K562 (cell line): ENCODE data around the gene CSAD. TPM values are rescaled to one million over a fixed set of nuclear protein-coding genes. Genes with fewer than 3 reads are reported as not detected.

Experiments
- ATAC-seq: fragments of 200-7000 bp; cut with Tn5 transposase; 3 replicates; pipeline ENCODE4 v1.9.1; 2020; ENCODE audit warnings: moderate library complexity
- BruUV-seq: library from RNA; stranded (reverse); fragments of 400-500 nt; replicated peaks from 2 replicates; lab custom pipeline; 2021; lab: Mats Ljungman, UMichigan
- CTCF ChIA-PET: fragments of 300-600 bp; formaldehyde crosslinking; extraction: SDS; loops from one replicate; lab custom pipeline; 2021; ENCODE audit warnings: low intra/inter-chr PET ratio; lab: Yijun Ruan, JAX
- POLR2A ChIA-PET: fragments of 300-600, 350-650 bp; sonication (Branson Sonifier 250); formaldehyde crosslinking; extraction: SDS; loops from one replicate; lab custom pipeline; 2021; ENCODE audit warnings: antibody characterized with exemption, inconsistent platforms; lab: Yijun Ruan, JAX
- DNase-seq, 4 experiments: peaks; one replicate each; pipeline versions ENCODE4 v3.0.0 to v3.0.0-alpha.2; 2011 to 2018; ENCODE audit warnings: low spot score in 3 of 4, mixed read lengths in 3 of 4; ENCODE audit errors: extremely low read depth in 1 of 4
- FAIRE-seq: peaks from 2 replicates; lab custom pipeline; 2011; peaks lifted over from hg19 to GRCh38; lab: Jason Lieb, UNC
- H2AFZ ChIP-seq: 2 replicates; pipeline ENCODE4 v1.6.0; 2011; ENCODE audit warnings: low read depth, low read length, control low read depth, inconsistent platforms
- H3K27ac ChIP-seq: fragments of 200-600 bp; 3 replicates; pipeline ENCODE4 v1.8.0; 2011; ENCODE audit warnings: low read depth, mild to moderate bottlenecking, control low read depth, inconsistent platforms, low read length, moderate library complexity, mixed read lengths; ENCODE audit errors: extremely low read depth
- H3K27me3 ChIP-seq, 2 experiments: fragments of 300-600 bp in 1 of 2; 2 replicates in 1 of 2; 3 replicates in 1 of 2; pipeline versions ENCODE4 v1.6.0 to v1.8.0; 2011; ENCODE audit warnings: inconsistent platforms in 2 of 2, low read length in 2 of 2, mild to moderate bottlenecking in 1 of 2, mixed read lengths in 1 of 2, moderate library complexity in 1 of 2; ENCODE audit not compliant: control insufficient read depth in 2 of 2, insufficient read depth in 2 of 2
- H3K36me3 ChIP-seq: fragments of 300-600 bp; 3 replicates; pipeline ENCODE4 v1.8.0; 2011; ENCODE audit warnings: mild to moderate bottlenecking, low read length, inconsistent platforms; ENCODE audit not compliant: control insufficient read depth, insufficient read depth
- H3K4me1 ChIP-seq, 2 experiments: fragments of 200-600 bp in 1 of 2; replicated peaks in 1 of 2; 2 replicates in 1 of 2; 3 replicates in 1 of 2; pipeline versions ENCODE4 v1.5.1 to v1.8.0; 2011; ENCODE audit warnings: inconsistent platforms in 2 of 2, low read length in 2 of 2, mild to moderate bottlenecking in 1 of 2, mixed read lengths in 1 of 2, moderate library complexity in 1 of 2; ENCODE audit not compliant: control insufficient read depth in 2 of 2, insufficient read depth in 2 of 2
- H3K4me2 ChIP-seq: 2 replicates; pipeline ENCODE4 v1.6.1; 2011; ENCODE audit warnings: low read length, control low read depth, inconsistent platforms, mixed read lengths; ENCODE audit not compliant: insufficient read depth
- H3K4me3 ChIP-seq: fragments of 200-600 bp; sonication (generic), shearing (Covaris generic); 2 replicates; pipeline ENCODE4 v1.5.1; 2016; ENCODE audit warnings: control low read depth, inconsistent platforms
- H3K79me2 ChIP-seq: fragments of 200-600 bp; 3 replicates; pipeline ENCODE4 v1.8.0; 2011; ENCODE audit warnings: low read length, inconsistent platforms; ENCODE audit not compliant: control insufficient read depth, insufficient read depth
- H3K9ac ChIP-seq, 2 experiments: 2 replicates each; pipeline versions ENCODE4 v1.6.0 to v1.6.1; 2011; ENCODE audit warnings: low read depth in 2 of 2, low read length in 2 of 2, control low read depth in 1 of 2, inconsistent platforms in 1 of 2, mild to moderate bottlenecking in 1 of 2, mixed read lengths in 1 of 2; ENCODE audit not compliant: insufficient read depth in 1 of 2
- H3K9me1 ChIP-seq: one replicate; pipeline ENCODE4 v1.6.0; 2011; ENCODE audit warnings: inconsistent platforms, mild to moderate bottlenecking, low read length, moderate library complexity; ENCODE audit not compliant: control insufficient read depth, insufficient read depth
- H3K9me3 ChIP-seq: replicated peaks from 2 replicates; pipeline ENCODE4 v1.5.1; 2011; ENCODE audit warnings: low read depth, low read length, inconsistent platforms; ENCODE audit not compliant: control insufficient read depth, insufficient read depth
- H4K20me1 ChIP-seq: replicated peaks from 2 replicates; pipeline ENCODE4 v1.6.1; 2011; ENCODE audit warnings: low read length, inconsistent platforms, mixed read lengths; ENCODE audit not compliant: control insufficient read depth, insufficient read depth
- CBFA2T3 ChIP-seq: fragments of 450-650 bp; IDR thresholded peaks from 2 replicates; pipeline ENCODE4 v1.6.1; 2017
- DACH1 ChIP-seq: fragments of 450-650 bp; IDR thresholded peaks from 2 replicates; pipeline ENCODE4 v1.6.1; 2018; ENCODE audit not compliant: partially characterized antibody
- EGR1 ChIP-seq: fragments of 450-650 bp; conservative IDR thresholded peaks from 2 replicates; pipeline ENCODE4 v1.6.1; 2017; ENCODE audit warnings: mild to moderate bottlenecking
- GTF2F1 ChIP-seq: IDR thresholded peaks from 2 replicates; pipeline ENCODE4 v1.6.1; 2011; ENCODE audit warnings: low read depth, low read length, improper control_type of control experiment
- HNRNPL ChIP-seq: fragments of 200-400 bp; formaldehyde crosslinking; IDR thresholded peaks from 2 replicates; pipeline ENCODE4 v1.6.1; 2017; ENCODE audit warnings: low read depth, mild to moderate bottlenecking, low read length
- POLR2A ChIP-seq: fragments of 450-650 bp; conservative IDR thresholded peaks from 2 replicates; pipeline ENCODE4 v1.6.1; 2016
- POLR2AphosphoS2 ChIP-seq: IDR thresholded peaks from 2 replicates; pipeline ENCODE4 v1.6.1; 2012; ENCODE audit warnings: low read length, improper control_type of control experiment
- POLR2G ChIP-seq: fragments of 200-400 bp; formaldehyde crosslinking; IDR thresholded peaks from 2 replicates; pipeline ENCODE4 v1.6.1; 2017; ENCODE audit warnings: low read depth, mild to moderate bottlenecking, antibody characterized with exemption, low read length, moderate library complexity
- ZBTB12 ChIP-seq: fragments of 250-450 bp; sonication (Bioruptor Pico); IDR thresholded peaks from 2 replicates; pipeline ENCODE4 v1.4.0; 2020
- ZNF140 ChIP-seq: fragments of 250-450 bp; sonication (Bioruptor Pico); IDR thresholded peaks from 2 replicates; pipeline ENCODE4 v1.8.0; 2021; ENCODE audit warnings: moderate library complexity, mild to moderate bottlenecking, inconsistent platforms
- WGBS: fragments of 100-300 bp; shearing (Covaris generic); methylation state at CpG from one replicate; pipeline ENCODE4 v1.1.6; 2016; ENCODE audit warnings: low coverage, mixed read lengths; ENCODE audit not compliant: insufficient coverage; ENCODE audit errors: missing lambda C conversion rate; 5-methylcytosine and 5-hydroxymethylcytosine counted together
- in situ Hi-C: fragments of 300-500 bp; cut with MboI; formaldehyde crosslinking; loops from 4 replicates; pipeline ENCODE4 v1.15.0; 2018; ENCODE audit warnings: inconsistent platforms, mixed read lengths
- intact Hi-C: fragments of 100-400 bp; cut with micrococcal nuclease; formaldehyde crosslinking; loops from 2 replicates; pipeline ENCODE4 v1.14.2; 2022
- polyA plus RNA-seq, 8 experiments: library from polyadenylated mRNA; depleted of rRNA in 4 of 8; stranded (reverse) in 5 of 8; unstranded in 3 of 8; fragments of >200 nt; fragmentation: Nextera tagmentation in 2 of 8; fragmentation: Illumina TruSeq in 1 of 8; extraction: Ambion mirVana in 2 of 8; extraction: Trizol in 1 of 8; gene quantifications; 2 replicates each; pipeline versions ENCODE4 v1.2.1 to v1.2.3, GENCODE V29; 2011 to 2014; ENCODE audit warnings: inconsistent platforms in 1 of 8, missing spikeins in 1 of 8
- total RNA-seq, 7 experiments: library from RNA; depleted of rRNA in 6 of 7; stranded (reverse); fragments of >200 nt in 6 of 7; fragmentation: Illumina TruSeq in 2 of 7; extraction: Trizol in 2 of 7; gene quantifications; 2 replicates each; pipeline versions ENCODE4 v1.2.1 to v1.2.3, GENCODE V29; 2011 to 2021; ENCODE audit warnings: low replicate concordance in 1 of 7

The CSAD gene
- total and polyA plus RNA-seq, 9 of the 15 experiments (the other 6 are each of a cell fraction or from before 2014, with no cell fraction given) = 1.8 to 19.6 (median 8.1) TPM

- 80% methylated on average over 9 of the region's 9 CpGs for WGBS
- DNase-seq (no peak), FAIRE-seq (no peak), ATAC-seq (no peak)
- H3K4me1 ChIP-seq = peaks cover 3 to 18% of the 10 kb centered on the region in 2 experiments; a peak in 3 of 5 replicates
- H3K4me2 ChIP-seq = no peak overlapping the region
- H3K9ac ChIP-seq = 0 out of 4 replicates have a peak overlapping the region, but pooled peaks of 1 of the 2 experiments have one; percentile 6
- ChIA-PET POLR2A (interaction anchor here (0.6 to 1.2 kb wide), 4 partner anchors 8 to 55 kb away, joined by 3 to 4 read pairs (median 4); partner anchors contain the start of genes CSAD and ZNF740), CTCF (no interaction called here)
- H3K9me1 ChIP-seq = no peaks in the 10 kb centered on the region
- H3K9me3 ChIP-seq = no peaks in the 10 kb centered on the region
- H3K27me3 ChIP-seq = no peaks in the 10 kb centered on the region
- intact Hi-C loops (no loop called here), in situ Hi-C loops (no loop called here)
- no peak overlapping the region for H3K4me3 ChIP-seq
- peaks cover 4% of the 10 kb centered on the region; the same call in 1 of the 2 replicates for H4K20me1 ChIP-seq
- H3K79me2 ChIP-seq = no peaks in the 10 kb centered on the region
- no peak overlapping the region for H2AFZ ChIP-seq
- H3K27ac ChIP-seq = no peak overlapping the region
- peaks cover 15% of the 10 kb centered on the region; the same call in 2 of the 3 replicates for H3K36me3 ChIP-seq
- TF ChIP-seq POLR2A (0 out of 2 replicates have a peak, but pooled peaks have one; percentile 3), DACH1 (no peak), ZBTB12 (no peak), POLR2G (peak; percentile 59; the same call in 1 of the 2 replicates), HNRNPL (no peak), GTF2F1 (no peak), ZNF140 (CRISPR knock-in tag) (no peak), POLR2AphosphoS2 (0 out of 2 replicates have a peak, but pooled peaks have one; percentile 7), CBFA2T3 (no peak), EGR1 (no peak)
- BruUV-seq = no TSS peak
Measured at GRCh38 chr12:53193040-53193439, 12.3 kb upstream of the CSAD start.
